Activated T-helper 1 cell treated with anti-CD3 and anti-CD28 coated beads, Interleukin-12 subunit alpha, Interleukin-12 subunit beta, Interleukin-2, Interleukin-4 antibody, amounts not matched to agents 30 ng/mL and 10 ng/mL and 1 ng/mL, durations not matched to agents 14 hours and 24 hours and 36 hours (primary cell): ENCODE results near the gene CNTFR. TPM values are rescaled to one million over a fixed set of nuclear protein-coding genes. Genes with fewer than 3 reads are reported as not detected.

Experiments
- DNase-seq: peaks from one replicate; pipeline ENCODE4 v3.0.0; 2021; ENCODE audit warnings: low spot score
- H3K27ac Mint-ChIP-seq: one replicate; pipeline ENCODE4 v1.8.0; 2021; ENCODE audit warnings: mild to moderate bottlenecking, mixed read lengths
- H3K27me3 Mint-ChIP-seq: one replicate; pipeline ENCODE4 v1.8.0; 2022; ENCODE audit warnings: mild to moderate bottlenecking, moderate library complexity, mixed read lengths; ENCODE audit not compliant: insufficient read depth
- H3K36me3 Mint-ChIP-seq: one replicate; pipeline ENCODE4 v1.8.0; 2021; ENCODE audit warnings: low read depth, mixed read lengths
- H3K4me1 Mint-ChIP-seq: one replicate; pipeline ENCODE4 v1.8.0; 2021; ENCODE audit warnings: low read depth, mixed read lengths
- H3K4me3 Mint-ChIP-seq: one replicate; pipeline ENCODE4 v1.8.0; 2021; ENCODE audit warnings: mild to moderate bottlenecking, moderate library complexity, mixed read lengths
- H3K9me3 Mint-ChIP-seq: one replicate; pipeline ENCODE4 v1.8.0; 2021; ENCODE audit warnings: mixed read lengths
- intact Hi-C: fragments of 100-400 bp; cut with micrococcal nuclease; formaldehyde crosslinking; loops from one replicate; pipeline ENCODE4 v1.15.1; 2024
- total RNA-seq: library from RNA; stranded (reverse); gene quantifications from 2 replicates; pipeline ENCODE4 v1.2.3, GENCODE V29; 2022

The CNTFR gene
- total RNA-seq, 1 donor from 2014 or later = not detected

- Mint-ChIP-seq H3K27me3 (peaks cover 47% of the 10 kb centered on the region), H3K4me1 (peaks cover 13% of the 10 kb centered on the region), H3K36me3 (no peaks in the 10 kb centered on the region), H3K4me3 (no peak overlapping the region), H3K27ac (no peak overlapping the region), H3K9me3 (no peaks in the 10 kb centered on the region)
- no peak for DNase-seq
- intact Hi-C loops = loop anchor here (10.0 kb wide), 1 partner anchor 589 kb away; the partner anchor contains the start of gene ATOSB
Measured at GRCh38 chr9:34526026-34526425, 63.5 kb downstream of the CNTFR start.

GRCh38 chr9:34524349-34524748, 65.2 kb downstream of the CNTFR start:
- H3K4me3 Mint-ChIP-seq = no peak overlapping the region
- peaks cover 13% of the 10 kb centered on the region for H3K4me1 Mint-ChIP-seq
- no peak for DNase-seq
- no peaks in the 10 kb centered on the region for H3K36me3 Mint-ChIP-seq
- H3K27ac Mint-ChIP-seq = no peak overlapping the region
- intact Hi-C loops = loop anchor here (10.0 kb wide), 1 partner anchor 590 kb away; the partner anchor contains the start of gene ATOSB
- H3K27me3 Mint-ChIP-seq = peaks cover 44% of the 10 kb centered on the region
- no peaks in the 10 kb centered on the region for H3K9me3 Mint-ChIP-seq

GRCh38 chr9:34522971-34523797, 66.3 kb downstream of the CNTFR start, which contains the start of gene ENHO:
Gene ENHO (minus strand): TSS chr9:34522990. CDS start chr9:34521695, 1,295 bp downstream.
- Mint-ChIP-seq H3K9me3 (no peaks in the 10 kb centered on the region), H3K4me3 (peak within 1 kb of the TSS; percentile 73), H3K4me1 (peaks cover 13% of the 10 kb centered on the region), H3K27ac (peak within 1 kb of the TSS; percentile 75), H3K27me3 (peaks cover 49% of the 10 kb centered on the region), H3K36me3 (no peaks in the 10 kb centered on the region)
- DNase-seq = peak; percentile 91
- intact Hi-C loops = loop anchor here (1.0 to 10.0 kb wide), 5 partner anchors 22 to 592 kb away; partner anchors contain the start of genes ATOSB, DNAI1 and FAM219A

GRCh38 chr9:34522091-34522887, 67.2 kb downstream of the CNTFR start:
- Mint-ChIP-seq H3K9me3 (no peaks in the 10 kb centered on the region), H3K4me1 (peaks cover 13% of the 10 kb centered on the region), H3K4me3 (peak overlapping the region; percentile 73), H3K36me3 (no peaks in the 10 kb centered on the region), H3K27ac (peak overlapping the region; percentile 75), H3K27me3 (peaks cover 49% of the 10 kb centered on the region)
- intact Hi-C loops = loop anchor here (2.0 to 10.0 kb wide), 4 partner anchors 21 to 593 kb away; partner anchors contain the start of gene ATOSB
- DNase-seq = no peak

- DNase-seq = no peak
- Mint-ChIP-seq H3K27ac (no peak overlapping the region), H3K4me1 (peaks cover 13% of the 10 kb centered on the region), H3K9me3 (no peaks in the 10 kb centered on the region), H3K4me3 (no peak overlapping the region), H3K36me3 (no peaks in the 10 kb centered on the region), H3K27me3 (peaks cover 50% of the 10 kb centered on the region)
- intact Hi-C loops = loop anchor here (2.0 to 10.0 kb wide), 4 partner anchors 21 to 593 kb away; partner anchors contain the start of gene ATOSB
Measured at GRCh38 chr9:34521406-34522045, 68.0 kb downstream of the CNTFR start.

- H3K27me3 Mint-ChIP-seq = peaks cover 50% of the 10 kb centered on the region
- DNase-seq = no peak
- no peaks in the 10 kb centered on the region for H3K9me3 Mint-ChIP-seq
- no peaks in the 10 kb centered on the region for H3K36me3 Mint-ChIP-seq
- no peak overlapping the region for H3K27ac Mint-ChIP-seq
- H3K4me3 Mint-ChIP-seq = no peak overlapping the region
- peaks cover 13% of the 10 kb centered on the region for H3K4me1 Mint-ChIP-seq
- intact Hi-C loops = loop anchor here (10.0 kb wide), 1 partner anchor 594 kb away; the partner anchor contains the start of gene ATOSB
Measured at GRCh38 chr9:34520505-34521385, 68.8 kb downstream of the CNTFR start.

GRCh38 chr9:34520096-34520495, 69.4 kb downstream of the CNTFR start:
- no peak for DNase-seq
- Mint-ChIP-seq H3K4me3 (no peak overlapping the region), H3K36me3 (no peaks in the 10 kb centered on the region), H3K27ac (no peak overlapping the region), H3K4me1 (peaks cover 13% of the 10 kb centered on the region), H3K9me3 (no peaks in the 10 kb centered on the region), H3K27me3 (peaks cover 46% of the 10 kb centered on the region)
- intact Hi-C loops = loop anchor here (10.0 kb wide), 1 partner anchor 595 kb away; the partner anchor contains the start of gene ATOSB

GRCh38 chr9:34519321-34520020, 70.1 kb downstream of the CNTFR start:
- no peak overlapping the region for H3K4me3 Mint-ChIP-seq
- peaks cover 42% of the 10 kb centered on the region for H3K27me3 Mint-ChIP-seq
- intact Hi-C loops = loop anchor here (10.0 kb wide), 1 partner anchor 595 kb away; the partner anchor contains the start of gene ATOSB
- H3K27ac Mint-ChIP-seq = no peak overlapping the region
- peaks cover 6% of the 10 kb centered on the region for H3K4me1 Mint-ChIP-seq
- no peak for DNase-seq
- H3K36me3 Mint-ChIP-seq = no peaks in the 10 kb centered on the region
- H3K9me3 Mint-ChIP-seq = no peaks in the 10 kb centered on the region

- no peak for DNase-seq
- H3K4me1 Mint-ChIP-seq = peaks cover 5% of the 10 kb centered on the region
- peaks cover 36% of the 10 kb centered on the region for H3K27me3 Mint-ChIP-seq
- H3K4me3 Mint-ChIP-seq = no peak overlapping the region
- H3K9me3 Mint-ChIP-seq = no peaks in the 10 kb centered on the region
- H3K27ac Mint-ChIP-seq = no peak overlapping the region
- H3K36me3 Mint-ChIP-seq = no peaks in the 10 kb centered on the region
- intact Hi-C loops = no loop called here
Measured at GRCh38 chr9:34518896-34519295, 70.6 kb downstream of the CNTFR start.

- H3K4me3 Mint-ChIP-seq = no peak overlapping the region
- intact Hi-C loops = no loop called here
- H3K9me3 Mint-ChIP-seq = no peaks in the 10 kb centered on the region
- H3K36me3 Mint-ChIP-seq = no peaks in the 10 kb centered on the region
- DNase-seq = no peak
- peaks cover 5% of the 10 kb centered on the region for H3K4me1 Mint-ChIP-seq
- peaks cover 35% of the 10 kb centered on the region for H3K27me3 Mint-ChIP-seq
- H3K27ac Mint-ChIP-seq = no peak overlapping the region
Measured at GRCh38 chr9:34518110-34518616, 71.4 kb downstream of the CNTFR start.

GRCh38 chr9:34517185-34517584, 72.3 kb downstream of the CNTFR start:
- no peaks in the 10 kb centered on the region for H3K36me3 Mint-ChIP-seq

More at GRCh38 chr9:34517185-34517584, 72.3 kb downstream of the CNTFR start:
- H3K27ac Mint-ChIP-seq = no peak overlapping the region
- peaks cover 31% of the 10 kb centered on the region for H3K27me3 Mint-ChIP-seq
- no peak for DNase-seq
- H3K4me3 Mint-ChIP-seq = no peak overlapping the region
- H3K9me3 Mint-ChIP-seq = no peaks in the 10 kb centered on the region
- intact Hi-C loops = no loop called here
- H3K4me1 Mint-ChIP-seq = peaks cover under 1% of the 10 kb centered on the region
